ENCODE results near the gene CST4. TPM values are rescaled to one million over a fixed set of nuclear protein-coding genes. Genes with fewer than 3 reads are reported as not detected.

Gene CST4
- total RNA-seq, 1 experiment from 2014 or later, result not detected

DNA sequence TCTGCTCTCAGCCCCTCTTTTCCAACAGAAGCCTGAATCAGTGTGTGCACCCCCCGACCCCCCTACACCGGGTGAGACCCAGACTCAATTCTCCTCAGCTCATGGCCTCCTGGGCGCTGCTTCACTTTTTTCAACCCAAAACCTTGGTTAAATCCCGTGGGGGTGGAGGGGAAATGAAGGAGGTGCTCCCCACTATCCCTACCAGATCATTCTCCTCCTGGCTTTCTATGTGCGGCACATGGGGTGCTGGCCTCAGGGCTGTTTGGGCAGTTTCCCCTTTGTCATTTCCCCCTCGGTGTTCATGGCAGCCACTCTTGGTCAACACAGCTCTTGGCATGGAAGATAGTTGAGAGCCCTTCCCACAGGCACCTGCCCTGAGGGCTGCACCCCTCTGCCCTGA lies 4.6 kb downstream of the CST4 start (continued):
- TF ChIP-seq ZNF532 (CRISPR knock-in tag; IDR thresholded peaks at IDR 0.05; ENCODE audit: borderline replicate concordance), result no peak
- TF ChIP-seq, protein P1, sequence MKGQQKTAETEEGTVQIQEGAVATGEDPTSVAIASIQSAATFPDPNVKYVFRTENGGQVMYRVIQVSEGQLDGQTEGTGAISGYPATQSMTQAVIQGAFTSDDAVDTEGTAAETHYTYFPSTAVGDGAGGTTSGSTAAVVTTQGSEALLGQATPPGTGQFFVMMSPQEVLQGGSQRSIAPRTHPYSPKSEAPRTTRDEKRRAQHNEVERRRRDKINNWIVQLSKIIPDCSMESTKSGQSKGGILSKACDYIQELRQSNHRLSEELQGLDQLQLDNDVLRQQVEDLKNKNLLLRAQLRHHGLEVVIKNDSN (CRISPR knock-in tag; IDR thresholded peaks at IDR 0.05), result no peak
- TF ChIP-seq EMX1 (CRISPR knock-in tag; IDR thresholded peaks at IDR 0.05), result no peak
- no peak for TF ChIP-seq E2F5 (CRISPR knock-in tag; IDR thresholded peaks at IDR 0.05)
- TF ChIP-seq ESRRA (CRISPR knock-in tag; IDR thresholded peaks at IDR 0.05; ENCODE audit: borderline replicate concordance), result no peak
- TF ChIP-seq AFF4 (CRISPR knock-in tag; IDR thresholded peaks at IDR 0.05; ENCODE audit: borderline replicate concordance), result no peak
- no peak for TF ChIP-seq STAT6 (CRISPR knock-in tag; conservative IDR thresholded peaks at IDR 0.05; ENCODE audit: low read depth)
- no peak for TF ChIP-seq PRRX2 (CRISPR knock-in tag; IDR thresholded peaks at IDR 0.05)
- no peak for TF ChIP-seq GTF2I (CRISPR knock-in tag; conservative IDR thresholded peaks at IDR 0.05)
- no peak for TF ChIP-seq TP53 (CRISPR knock-in tag; IDR thresholded peaks at IDR 0.05)
- TF ChIP-seq, protein P2, sequence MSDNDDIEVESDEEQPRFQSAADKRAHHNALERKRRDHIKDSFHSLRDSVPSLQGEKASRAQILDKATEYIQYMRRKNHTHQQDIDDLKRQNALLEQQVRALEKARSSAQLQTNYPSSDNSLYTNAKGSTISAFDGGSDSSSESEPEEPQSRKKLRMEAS (CRISPR knock-in tag; IDR thresholded peaks at IDR 0.05), result no peak
- TF ChIP-seq MLX (CRISPR knock-in tag; IDR thresholded peaks at IDR 0.05), result no peak

DNA sequence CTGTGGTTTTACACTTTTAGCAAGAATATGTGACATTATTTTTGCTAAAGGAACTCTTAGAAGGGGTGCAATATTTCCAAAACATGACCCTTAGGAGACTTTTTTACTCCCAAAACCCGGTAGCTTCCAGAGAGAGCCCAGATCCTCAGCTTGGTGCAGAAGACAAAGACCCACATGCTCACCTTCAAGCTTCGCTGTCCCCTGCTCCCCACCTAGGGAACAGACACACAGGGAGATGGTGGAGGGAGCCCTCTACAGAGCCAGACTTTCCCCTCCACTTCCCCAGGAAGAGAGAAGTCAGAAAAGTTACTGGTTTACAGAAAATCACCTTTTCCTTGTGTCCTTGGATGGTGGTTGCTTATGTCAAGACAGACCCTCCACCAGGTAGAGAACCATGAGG lies 5.0 kb downstream of the CST4 start:
- ChIA-PET CTCF (interaction anchor here (1.0 kb wide), 1 partner anchor 15 kb away, joined by 3 read pairs; no protein-coding TSS in a partner anchor), POLR2A (no interaction called here)
- peaks cover 10% of the 10 kb centered on the region for H3K9me3 Mint-ChIP-seq
- H3K36me3 Mint-ChIP-seq, result no peaks in the 10 kb centered on the region
- H3K27ac Mint-ChIP-seq, result no peak overlapping the region
- H3K4me3 Mint-ChIP-seq, result no peak overlapping the region
- no peaks in the 10 kb centered on the region; the same call in 1 of the 2 replicates for H3K27me3 Mint-ChIP-seq (ENCODE audit: low read depth)
- DNase-seq (ENCODE audit: low spot score), result no peak
- ATAC-seq, result no peak
- H3K4me1 Mint-ChIP-seq, result peaks cover 2% of the 10 kb centered on the region; the same call in 1 of the 2 replicates
- TF ChIP-seq, protein P3, sequence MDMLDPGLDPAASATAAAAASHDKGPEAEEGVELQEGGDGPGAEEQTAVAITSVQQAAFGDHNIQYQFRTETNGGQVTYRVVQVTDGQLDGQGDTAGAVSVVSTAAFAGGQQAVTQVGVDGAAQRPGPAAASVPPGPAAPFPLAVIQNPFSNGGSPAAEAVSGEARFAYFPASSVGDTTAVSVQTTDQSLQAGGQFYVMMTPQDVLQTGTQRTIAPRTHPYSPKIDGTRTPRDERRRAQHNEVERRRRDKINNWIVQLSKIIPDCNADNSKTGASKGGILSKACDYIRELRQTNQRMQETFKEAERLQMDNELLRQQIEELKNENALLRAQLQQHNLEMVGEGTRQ (CRISPR knock-in tag; IDR thresholded peaks at IDR 0.05), result no peak
- TF ChIP-seq MYBL2 (CRISPR knock-in tag; IDR thresholded peaks at IDR 0.05) (no peak), CREB1 (CRISPR knock-in tag; IDR thresholded peaks at IDR 0.05) (no peak), ZNF263 (CRISPR knock-in tag; IDR thresholded peaks at IDR 0.05; ENCODE audit: low read depth) (no peak), ATF2 (CRISPR knock-in tag; IDR thresholded peaks at IDR 0.05; ENCODE audit: borderline replicate concordance, low read depth) (no peak), ZNF512 (CRISPR knock-in tag; IDR thresholded peaks at IDR 0.05; ENCODE audit: borderline replicate concordance) (no peak)

All from WTC11 (cell line).